GM10847 (cell line): Measurements from ENCODE around the gene RMC1.

Experiments used
- POLR2A ChIP-seq: IDR thresholded peaks from 2 replicates; pipeline ENCODE4 v1.6.1; 2011; ENCODE audit not compliant: insufficient read length; ENCODE audit errors: extremely low read depth

The RMC1 gene

DNA sequence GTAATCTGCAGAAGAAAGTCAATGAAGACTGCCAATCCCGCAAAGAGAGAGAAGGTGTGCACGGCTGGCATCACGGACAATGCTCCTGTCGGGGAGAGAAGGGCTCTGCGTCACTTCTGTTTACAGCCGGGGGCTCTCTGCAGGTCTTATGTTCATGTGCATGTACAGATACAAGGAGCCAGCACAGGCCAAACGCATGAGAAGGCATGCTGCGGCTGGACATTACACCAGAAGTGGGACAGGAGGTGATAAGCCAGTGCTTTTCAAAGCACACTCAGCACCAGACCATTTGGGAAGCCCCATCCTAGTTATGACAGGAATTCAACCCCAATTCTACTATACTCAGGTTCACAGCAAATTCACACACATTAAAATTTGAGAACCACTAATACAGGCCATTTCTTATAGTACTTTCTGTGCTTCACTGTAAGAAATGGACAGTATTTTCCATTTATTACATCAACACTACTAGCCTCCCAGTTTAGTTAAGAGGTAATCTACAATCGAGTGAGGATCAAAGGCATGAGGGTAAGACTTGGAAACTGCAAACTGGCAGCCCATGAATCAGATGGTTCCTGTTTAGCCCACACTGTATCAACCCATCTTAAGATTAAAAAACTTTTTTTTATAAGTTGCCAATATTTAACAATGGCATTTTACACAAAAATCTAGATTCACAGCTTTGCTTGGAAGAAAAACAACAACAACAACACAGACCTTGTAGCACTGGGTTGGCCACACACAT lies 38.2 kb downstream of the RMC1 start:
- no peak for TF ChIP-seq POLR2A

DNA sequence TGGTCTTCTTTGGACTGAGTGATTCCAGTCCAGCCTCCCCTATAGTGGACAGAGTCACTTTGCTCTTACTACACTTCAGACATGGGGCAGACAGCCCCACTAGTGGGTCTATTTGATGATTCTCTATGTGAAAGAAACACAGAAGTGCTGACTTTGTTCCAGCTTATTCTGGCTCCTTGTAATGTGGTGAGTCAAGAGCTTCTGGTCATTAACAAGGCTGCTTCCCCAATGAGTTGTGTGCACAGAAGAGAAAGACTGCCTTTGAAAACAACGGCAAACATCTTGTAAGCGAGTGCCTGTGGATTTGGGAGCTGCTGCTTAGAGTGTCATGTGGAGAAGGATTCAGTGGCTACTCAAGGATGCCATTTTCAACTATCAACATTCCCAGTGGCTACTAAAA lies 39.1 kb downstream of the RMC1 start:
- TF ChIP-seq POLR2A = no peak

GRCh38 chr18:23545247-23545789 lies 42.0 kb downstream of the RMC1 start:
- TF ChIP-seq POLR2A = no peak

DNA sequence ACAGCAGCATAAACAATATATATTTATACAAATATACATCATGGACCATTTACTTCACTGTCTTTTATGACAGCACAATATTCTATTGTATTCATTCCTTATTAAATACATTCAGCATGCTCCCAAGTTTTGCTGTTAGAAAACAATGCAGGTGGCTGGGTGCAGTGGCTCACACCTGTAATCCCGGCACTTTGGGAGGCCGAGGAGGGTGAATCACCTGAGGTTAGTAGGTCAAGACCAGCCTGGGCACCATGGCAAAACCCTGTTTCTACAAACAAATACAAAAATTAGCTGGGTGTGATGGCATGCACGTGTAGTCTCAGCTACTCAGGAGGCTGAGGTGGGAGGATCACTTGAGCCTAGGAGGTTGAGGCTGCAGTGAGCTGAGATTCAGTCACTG lies 44.0 kb downstream of the RMC1 start:
- no peak for TF ChIP-seq POLR2A

DNA sequence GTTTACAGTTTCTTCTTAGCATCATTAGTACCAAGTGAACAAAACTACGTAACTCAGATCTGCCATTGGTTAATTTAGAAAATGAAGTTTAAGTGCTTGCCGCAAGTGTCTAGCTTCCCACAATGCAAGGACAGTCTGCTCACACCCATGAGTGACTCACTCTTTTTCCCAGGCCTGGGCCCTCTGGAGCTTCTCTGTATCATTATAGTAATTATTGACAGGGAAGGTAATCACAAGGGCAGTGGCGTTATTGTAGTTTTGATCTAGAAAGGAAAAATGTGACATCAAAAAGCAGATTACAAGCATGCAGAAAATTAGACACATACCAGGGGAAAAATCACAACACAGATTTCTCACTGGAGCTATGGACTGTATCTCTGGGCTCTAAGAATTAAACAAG lies 44.5 kb downstream of the RMC1 start:
- no peak for TF ChIP-seq POLR2A

DNA sequence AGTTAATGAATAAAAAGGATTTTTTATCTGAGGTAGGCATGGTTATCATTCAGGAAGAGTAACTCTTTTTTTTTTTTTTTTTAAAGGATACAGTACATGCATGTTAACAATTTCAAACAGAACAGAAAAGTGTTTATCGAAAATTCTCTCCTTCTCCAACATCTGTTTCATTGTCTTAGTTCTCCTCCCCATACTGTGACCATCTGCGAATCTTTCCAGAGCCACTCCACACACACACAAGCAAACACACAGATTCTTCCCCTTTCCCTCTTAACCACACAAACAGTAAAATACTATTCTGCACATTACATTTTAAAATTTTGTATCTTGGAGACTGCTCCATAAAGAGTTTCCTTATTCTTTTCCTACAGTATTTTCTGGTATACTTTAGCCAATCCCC lies 45.0 kb downstream of the RMC1 start:
- no peak for TF ChIP-seq POLR2A

DNA sequence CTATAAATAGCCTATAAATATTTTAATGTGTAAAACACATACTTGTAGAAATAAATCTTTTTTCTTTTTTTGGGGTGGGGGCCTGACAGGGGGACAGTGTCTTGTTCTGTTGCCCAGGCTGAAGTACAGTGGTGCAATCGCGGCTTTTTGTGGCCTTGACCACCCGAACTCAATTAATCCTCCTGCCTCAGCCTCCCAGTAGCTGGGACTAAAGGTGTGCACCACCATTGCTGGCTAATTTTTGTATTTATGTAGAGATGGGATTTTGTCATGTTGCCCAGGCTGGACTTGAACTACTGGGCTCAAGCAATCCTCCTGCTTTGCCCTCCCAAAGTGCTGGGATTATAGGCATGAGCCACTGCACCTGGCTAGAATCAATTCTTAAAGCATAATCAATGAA lies 45.4 kb downstream of the RMC1 start:
- TF ChIP-seq POLR2A = no peak

- no peak for TF ChIP-seq POLR2A
These were observed 47.6 kb downstream of the RMC1 start for GRCh38 chr18:23550898-23551297.

DNA sequence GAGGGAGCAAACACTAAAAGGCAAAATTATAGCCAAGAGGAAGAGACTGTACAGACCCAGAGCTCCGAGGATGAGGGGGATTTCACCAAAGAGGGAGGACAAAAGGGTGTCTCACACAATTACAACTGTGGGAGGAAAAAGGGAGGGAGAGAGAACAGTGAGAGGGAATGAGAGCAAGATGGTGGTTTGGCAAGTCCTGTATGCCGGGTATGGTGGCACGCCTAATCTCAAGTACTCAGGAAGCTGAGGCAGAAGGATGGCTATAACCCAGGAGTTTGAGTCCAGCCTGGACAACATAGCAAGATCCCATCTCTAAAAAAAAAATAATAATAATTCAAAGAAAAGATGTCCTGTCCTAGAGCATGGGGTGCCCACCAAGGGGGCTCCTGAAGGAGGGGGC lies 48.7 kb downstream of the RMC1 start:
- TF ChIP-seq POLR2A = no peak

GRCh38 chr18:23552505-23552904 lies 49.2 kb downstream of the RMC1 start:
- TF ChIP-seq POLR2A = no peak

DNA sequence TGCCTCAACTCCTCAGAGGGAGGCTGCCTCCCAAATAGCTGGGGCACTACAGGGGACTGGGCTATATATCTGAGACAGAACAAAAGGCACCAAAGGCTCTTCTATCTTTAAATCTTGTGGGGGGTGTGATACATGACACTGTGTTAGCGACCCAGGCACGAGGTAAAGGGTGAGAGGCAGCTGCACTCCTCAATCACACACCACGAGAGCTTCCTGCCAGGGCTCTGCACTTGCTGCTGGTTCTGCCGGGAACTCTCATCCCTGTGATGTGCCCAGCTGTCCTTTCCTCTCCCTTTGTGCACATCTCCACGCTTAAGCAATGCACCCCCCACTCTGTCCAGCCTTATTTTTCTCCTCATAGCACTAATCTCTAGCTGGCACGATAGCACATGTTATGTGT lies 50.6 kb downstream of the RMC1 start:
- TF ChIP-seq POLR2A = no peak

GRCh38 chr18:23556145-23556780 lies 53.0 kb downstream of the RMC1 start:
- TF ChIP-seq POLR2A = no peak

- no peak for TF ChIP-seq POLR2A
These were observed 56.9 kb downstream of the RMC1 start for GRCh38 chr18:23560186-23560585.

GRCh38 chr18:23563377-23564043 lies 60.2 kb downstream of the RMC1 start:
- no peak for TF ChIP-seq POLR2A

- TF ChIP-seq POLR2A = no peak
These were observed 62.7 kb downstream of the RMC1 start for GRCh38 chr18:23565916-23566547.

GRCh38 chr18:23567671-23568070 lies 64.4 kb downstream of the RMC1 start:
- TF ChIP-seq POLR2A = no peak
